NCI-H187 (cell line): Measurements from ENCODE around the gene MTMR11.
A peak's percentile ranks its signal among the peaks of the same experiment; 100 is the strongest.
"Not testable (repeated sequence)": the region's sequence is repeated elsewhere in the genome, so short reads cannot be mapped to it uniquely, and the experiment has no call there.

ENCODE experiments used
- DNase-seq, 2 experiments: peaks; one replicate each; lab custom pipeline; 2025; lab: John Stamatoyannopoulos, UW

MTMR11 gene, protein sequence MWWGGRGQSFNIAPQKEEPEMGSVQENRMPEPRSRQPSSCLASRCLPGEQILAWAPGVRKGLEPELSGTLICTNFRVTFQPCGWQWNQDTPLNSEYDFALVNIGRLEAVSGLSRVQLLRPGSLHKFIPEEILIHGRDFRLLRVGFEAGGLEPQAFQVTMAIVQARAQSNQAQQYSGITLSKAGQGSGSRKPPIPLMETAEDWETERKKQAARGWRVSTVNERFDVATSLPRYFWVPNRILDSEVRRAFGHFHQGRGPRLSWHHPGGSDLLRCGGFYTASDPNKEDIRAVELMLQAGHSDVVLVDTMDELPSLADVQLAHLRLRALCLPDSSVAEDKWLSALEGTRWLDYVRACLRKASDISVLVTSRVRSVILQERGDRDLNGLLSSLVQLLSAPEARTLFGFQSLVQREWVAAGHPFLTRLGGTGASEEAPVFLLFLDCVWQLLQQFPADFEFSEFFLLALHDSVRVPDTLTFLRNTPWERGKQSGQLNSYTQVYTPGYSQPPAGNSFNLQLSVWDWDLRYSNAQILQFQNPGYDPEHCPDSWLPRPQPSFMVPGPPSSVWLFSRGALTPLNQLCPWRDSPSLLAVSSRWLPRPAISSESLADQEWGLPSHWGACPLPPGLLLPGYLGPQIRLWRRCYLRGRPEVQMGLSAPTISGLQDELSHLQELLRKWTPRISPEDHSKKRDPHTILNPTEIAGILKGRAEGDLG

GRCh38 chr1:149936170-149936991 is at the start of gene MTMR11:
Gene MTMR11 (minus strand): TSS chr1:149936879. CDS start chr1:149936647, 232 bp downstream.
- no peak for DNase-seq

DNA sequence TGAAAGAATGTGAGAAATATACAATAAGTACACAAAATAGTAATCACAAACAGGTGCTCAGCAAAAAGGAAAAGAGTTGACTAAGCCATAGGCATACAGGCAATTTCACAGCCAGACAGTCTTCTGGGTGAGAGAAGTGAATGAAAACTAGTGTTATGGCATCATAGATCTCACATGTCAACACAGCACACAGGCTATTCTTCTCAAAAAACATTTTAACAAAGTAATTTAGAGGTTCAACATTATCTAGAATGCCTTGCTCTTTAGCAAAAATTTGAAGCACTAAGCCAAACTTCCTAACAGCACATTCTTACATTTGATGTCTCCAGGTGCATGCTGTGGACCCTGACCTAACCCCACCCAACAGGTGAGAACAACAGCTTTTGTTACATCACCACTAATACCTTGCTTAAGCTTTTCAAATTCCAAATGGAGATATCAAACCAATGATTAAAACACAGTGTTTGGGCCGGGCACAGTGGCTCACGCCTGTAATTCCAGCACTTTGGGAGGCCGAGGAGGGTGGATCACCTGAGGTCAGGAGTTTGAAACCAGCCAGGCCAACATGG is 43.4 kb upstream of the MTMR11 start:
- DNase-seq: no peak

GRCh38 chr1:149979245-149979971 is 42.7 kb upstream of the MTMR11 start:
- DNase-seq: no peak

DNA sequence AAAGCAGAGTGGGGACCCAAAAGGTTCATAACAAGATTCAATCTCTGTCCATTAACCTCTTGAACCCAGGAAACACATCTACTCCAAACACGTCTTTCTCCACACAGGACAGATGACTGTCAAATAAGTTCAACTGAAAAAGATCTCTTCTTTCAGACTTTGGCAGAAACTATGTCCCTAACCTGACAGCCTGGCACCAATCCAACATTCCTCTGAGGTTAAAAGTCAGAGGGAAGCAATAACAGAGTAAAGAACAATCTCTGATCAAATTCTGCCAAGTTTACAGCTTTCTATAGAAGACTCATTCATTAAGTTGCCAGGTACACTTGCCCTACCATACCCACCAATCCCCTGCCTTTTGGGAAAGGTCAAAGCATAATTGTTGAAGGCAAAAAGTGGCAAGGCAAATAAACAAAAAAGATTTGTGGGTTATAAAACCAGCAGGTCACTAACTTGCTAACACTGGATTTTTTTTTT is 41.9 kb upstream of the MTMR11 start:
- DNase-seq: no peak

DNA sequence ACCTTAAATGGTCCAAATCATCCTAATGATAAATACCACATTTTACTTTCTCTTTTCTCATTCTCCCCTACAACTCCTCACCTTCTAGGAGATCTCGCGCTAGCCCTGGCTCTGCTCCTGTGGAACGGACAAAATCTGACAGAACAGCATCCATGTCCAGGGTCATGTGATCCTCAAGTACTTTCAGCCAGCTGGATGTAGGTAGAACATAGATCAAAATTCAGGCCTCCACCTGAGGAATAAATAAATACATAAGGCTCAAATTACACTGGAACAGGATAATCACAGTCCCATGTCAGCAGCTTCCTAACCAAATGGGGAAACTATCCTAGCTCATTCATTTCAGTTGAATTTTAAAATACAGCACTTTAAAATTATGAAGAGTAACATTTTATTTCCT is 40.7 kb upstream of the MTMR11 start:
- peak; percentile 34 to 85 for DNase-seq

- no peak for DNase-seq
Observed at GRCh38 chr1:149972547-149972946, 35.9 kb upstream of the MTMR11 start.

- DNase-seq: no peak
Observed at GRCh38 chr1:149967646-149968045, 31.0 kb upstream of the MTMR11 start.

DNA sequence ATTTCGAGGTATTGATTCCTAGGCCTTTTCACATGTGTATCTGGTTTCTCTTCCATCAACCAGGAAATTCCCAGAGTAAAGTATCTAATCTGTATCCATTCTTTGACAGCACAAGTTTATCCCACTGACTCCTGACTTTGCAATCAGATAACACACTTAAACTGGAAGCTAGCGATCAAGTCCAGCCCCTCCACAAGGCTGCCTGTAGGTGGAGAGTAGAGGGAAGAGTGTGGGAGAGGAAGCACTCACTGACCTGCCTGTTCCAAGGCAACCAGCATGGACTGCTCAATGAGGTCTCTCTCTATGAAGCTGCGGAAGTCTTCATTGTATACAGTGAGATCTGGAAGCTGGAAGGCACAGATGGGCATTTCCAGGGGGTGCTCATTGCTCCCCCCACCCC is 30.4 kb upstream of the MTMR11 start:
- no peak for DNase-seq

DNA sequence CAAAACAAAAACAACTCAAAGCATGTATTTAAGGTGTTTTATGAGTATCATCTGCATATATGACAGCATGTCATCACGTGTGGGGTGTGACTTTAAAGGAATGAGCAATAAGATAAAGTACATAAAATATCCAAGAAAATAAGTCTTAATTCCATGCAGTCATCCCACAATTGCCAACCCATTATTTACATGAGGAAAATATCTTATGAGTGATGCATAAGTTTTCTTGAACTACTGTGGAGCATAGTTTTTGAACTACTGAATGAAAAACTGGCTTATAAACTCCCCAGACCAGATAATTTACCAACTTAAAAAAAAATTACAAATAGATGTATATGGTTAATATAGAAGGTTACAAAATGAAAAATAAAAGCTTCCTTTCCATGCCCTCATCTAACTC is 29.7 kb upstream of the MTMR11 start:
- no peak for DNase-seq

- no peak for DNase-seq
Observed at GRCh38 chr1:149965440-149965839, 28.8 kb upstream of the MTMR11 start.

- DNase-seq: no peak
Observed at GRCh38 chr1:149963358-149963757, 26.7 kb upstream of the MTMR11 start.

GRCh38 chr1:149962736-149963135 is 26.1 kb upstream of the MTMR11 start:
- no peak for DNase-seq

DNA sequence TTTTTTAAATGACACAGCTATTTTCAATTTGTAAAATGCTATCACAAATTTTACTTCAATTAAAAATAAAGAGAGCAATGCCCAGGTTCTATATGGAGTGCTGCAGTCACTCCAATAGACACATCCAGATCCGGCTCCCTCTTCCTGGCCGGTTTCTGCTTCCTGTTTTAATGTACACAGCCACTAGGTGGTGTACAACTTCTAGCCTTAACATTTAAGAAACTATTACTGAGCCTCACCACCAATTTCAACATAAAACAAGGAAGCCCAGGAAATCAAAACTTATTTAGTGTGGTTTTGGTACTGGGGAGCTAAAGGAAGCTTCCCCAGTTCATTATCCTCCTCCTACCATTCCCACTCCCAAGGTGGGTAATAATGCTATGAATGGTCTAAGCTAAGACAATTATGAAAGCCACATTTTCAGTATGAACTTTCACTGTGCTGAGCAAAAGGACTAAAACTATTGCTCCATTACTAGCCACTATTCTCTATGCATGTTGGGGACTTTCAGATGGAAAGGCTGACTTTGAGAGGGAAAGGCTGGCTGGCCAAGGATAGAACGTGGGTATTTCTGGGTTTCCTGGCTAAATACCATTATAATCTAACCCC is 25.5 kb upstream of the MTMR11 start:
- DNase-seq: peak; percentile 22 to 56

DNA sequence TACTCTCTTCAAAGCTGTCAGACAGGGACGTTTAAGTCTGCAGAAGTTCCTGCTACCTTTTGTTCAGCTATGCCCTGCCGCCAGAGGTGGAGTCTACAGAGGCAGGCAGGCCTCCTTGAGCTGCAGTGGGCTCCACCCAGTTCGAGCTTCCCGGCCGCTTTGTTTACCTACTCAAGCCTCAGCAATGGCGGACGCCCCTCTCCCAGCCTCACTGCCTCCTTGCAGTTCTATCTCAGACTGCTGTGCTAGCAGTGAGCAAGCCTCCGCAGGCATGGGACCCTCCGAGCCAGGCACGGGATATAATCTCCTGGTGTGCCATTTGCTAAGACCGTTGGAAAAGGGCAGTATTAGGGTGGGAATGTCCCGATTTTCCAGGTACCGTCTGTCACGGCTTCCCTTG is 20.9 kb upstream of the MTMR11 start:
- DNase-seq: not testable (repeated sequence)

- DNase-seq: no peak
Observed at GRCh38 chr1:149949911-149950310, 13.2 kb upstream of the MTMR11 start.

DNA sequence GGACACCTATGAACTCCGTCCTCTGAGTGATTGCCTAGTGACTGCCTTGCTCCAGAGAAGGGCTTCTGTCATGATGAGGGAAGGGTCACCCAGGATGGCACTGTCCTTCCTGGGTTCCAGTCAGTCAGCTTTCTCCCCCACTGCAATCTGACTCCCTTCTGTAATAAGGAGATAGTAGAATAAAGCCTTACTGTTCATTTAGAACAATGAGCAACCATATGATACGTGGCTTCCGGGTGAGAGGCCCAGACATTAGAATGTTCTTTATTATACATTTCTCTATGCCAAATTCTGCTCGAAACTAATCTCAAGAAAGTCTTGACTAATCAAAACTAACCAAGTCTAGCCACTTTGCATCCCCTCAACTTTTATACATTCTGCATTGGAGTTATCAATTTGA is 8.5 kb upstream of the MTMR11 start:
- DNase-seq: no peak

GRCh38 chr1:149942885-149943284 is 6.2 kb upstream of the MTMR11 start:
- DNase-seq: no peak

DNA sequence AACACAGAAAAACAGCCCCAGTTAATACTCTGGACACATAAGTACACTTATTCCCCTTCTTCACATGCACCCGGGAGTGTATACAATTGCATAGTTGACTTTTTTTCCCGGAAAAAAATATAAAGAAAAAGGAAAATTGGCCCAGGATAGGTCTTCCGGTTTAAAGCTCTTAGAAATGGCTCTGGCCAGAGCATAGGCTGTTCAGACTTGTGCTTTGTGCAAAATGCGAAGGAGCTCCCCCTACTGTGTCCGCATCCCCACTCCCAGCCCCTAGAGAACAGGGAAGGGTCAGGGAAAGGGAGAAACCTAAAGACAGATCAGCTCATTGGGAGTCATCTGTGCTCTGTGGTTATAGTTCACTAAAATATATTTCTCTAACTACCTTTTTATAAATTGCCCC is 5.5 kb upstream of the MTMR11 start:
- DNase-seq: no peak

DNA sequence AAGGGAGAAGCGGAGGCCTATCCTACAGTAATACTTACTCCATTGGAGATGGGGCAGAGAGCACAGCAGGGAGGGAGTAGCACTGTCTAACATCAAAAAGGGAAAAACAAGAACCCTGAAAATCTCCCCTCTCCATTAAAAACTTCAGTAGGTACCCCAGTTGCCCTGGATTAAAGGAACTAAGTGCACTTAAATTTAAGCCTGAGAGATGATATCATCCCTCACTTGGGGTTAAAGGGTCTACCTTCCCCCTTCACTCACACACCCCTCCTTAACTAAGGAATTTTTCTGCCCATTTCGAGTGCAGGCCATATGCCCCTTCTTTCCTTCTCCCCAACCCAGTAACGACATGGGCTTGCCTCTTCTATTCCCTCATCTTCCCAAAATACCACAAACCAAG is 3.7 kb upstream of the MTMR11 start:
- DNase-seq: no peak

- not testable (repeated sequence) for DNase-seq
Observed at GRCh38 chr1:149938668-149939003, 2.0 kb upstream of the MTMR11 start.

GRCh38 chr1:149937759-149938158 is 1.1 kb upstream of the MTMR11 start:
- DNase-seq: no peak
